ENCODE data around the gene GATAD2B.
A peak's percentile ranks its signal among the peaks of the same experiment; 100 is the strongest.

GATAD2B gene

DNA sequence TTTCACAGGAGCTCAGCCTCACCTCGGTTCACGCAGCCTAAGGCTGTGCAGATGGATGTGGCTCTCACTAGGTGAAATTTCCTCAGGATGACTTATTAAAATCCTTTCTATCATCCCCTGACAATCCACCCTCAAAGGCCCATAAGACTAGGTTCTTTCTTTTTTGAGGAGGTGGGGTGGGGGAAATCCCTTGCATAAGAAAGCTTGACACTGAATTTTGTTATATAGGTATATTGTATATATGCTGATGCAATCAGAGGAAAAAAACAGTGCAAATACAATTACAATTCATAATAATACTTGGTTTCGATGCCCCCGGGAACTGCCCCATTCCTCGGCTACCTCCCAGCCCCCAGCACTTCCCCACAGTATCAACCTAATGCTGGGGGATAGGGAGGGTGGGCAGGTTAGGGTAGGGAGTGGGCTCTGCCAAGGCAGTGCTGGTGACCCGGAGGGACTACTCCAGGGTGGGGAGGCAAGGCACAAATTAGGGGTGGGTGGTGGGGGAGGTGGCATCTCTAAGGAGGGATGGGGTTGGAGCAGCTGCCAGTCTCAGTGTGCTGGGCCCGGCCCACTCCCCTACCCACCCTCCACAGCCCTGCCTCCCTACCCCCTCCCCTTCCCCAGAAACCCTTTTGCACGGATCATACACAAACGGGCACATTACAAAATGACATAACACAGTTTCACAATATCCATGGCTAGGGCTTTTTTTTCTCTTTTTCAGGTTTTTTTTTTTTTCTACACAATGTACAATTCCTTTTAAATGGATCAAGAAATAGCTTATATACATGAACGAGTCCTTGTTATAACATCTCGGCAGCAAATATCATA is 116.7 kb downstream of the GATAD2B start:
- DNase-seq (ENCODE audit: low spot score) = no peak
- POLR2A ChIA-PET (ENCODE audit: low non-redundant PET) = interaction anchor here (0.6 to 0.7 kb wide), 2 partner anchors 115 to 150 kb away, joined by 4 to 8 read pairs; no protein-coding TSS in a partner anchor
- TF ChIP-seq, protein P1, sequence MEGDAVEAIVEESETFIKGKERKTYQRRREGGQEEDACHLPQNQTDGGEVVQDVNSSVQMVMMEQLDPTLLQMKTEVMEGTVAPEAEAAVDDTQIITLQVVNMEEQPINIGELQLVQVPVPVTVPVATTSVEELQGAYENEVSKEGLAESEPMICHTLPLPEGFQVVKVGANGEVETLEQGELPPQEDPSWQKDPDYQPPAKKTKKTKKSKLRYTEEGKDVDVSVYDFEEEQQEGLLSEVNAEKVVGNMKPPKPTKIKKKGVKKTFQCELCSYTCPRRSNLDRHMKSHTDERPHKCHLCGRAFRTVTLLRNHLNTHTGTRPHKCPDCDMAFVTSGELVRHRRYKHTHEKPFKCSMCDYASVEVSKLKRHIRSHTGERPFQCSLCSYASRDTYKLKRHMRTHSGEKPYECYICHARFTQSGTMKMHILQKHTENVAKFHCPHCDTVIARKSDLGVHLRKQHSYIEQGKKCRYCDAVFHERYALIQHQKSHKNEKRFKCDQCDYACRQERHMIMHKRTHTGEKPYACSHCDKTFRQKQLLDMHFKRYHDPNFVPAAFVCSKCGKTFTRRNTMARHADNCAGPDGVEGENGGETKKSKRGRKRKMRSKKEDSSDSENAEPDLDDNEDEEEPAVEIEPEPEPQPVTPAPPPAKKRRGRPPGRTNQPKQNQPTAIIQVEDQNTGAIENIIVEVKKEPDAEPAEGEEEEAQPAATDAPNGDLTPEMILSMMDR (conservative IDR thresholded peaks at IDR 0.05; ENCODE audit: low read depth) = no peak
- H3K27ac ChIP-seq = peak overlapping the region; percentile 67
- CTCF ChIA-PET = no interaction called here

DNA sequence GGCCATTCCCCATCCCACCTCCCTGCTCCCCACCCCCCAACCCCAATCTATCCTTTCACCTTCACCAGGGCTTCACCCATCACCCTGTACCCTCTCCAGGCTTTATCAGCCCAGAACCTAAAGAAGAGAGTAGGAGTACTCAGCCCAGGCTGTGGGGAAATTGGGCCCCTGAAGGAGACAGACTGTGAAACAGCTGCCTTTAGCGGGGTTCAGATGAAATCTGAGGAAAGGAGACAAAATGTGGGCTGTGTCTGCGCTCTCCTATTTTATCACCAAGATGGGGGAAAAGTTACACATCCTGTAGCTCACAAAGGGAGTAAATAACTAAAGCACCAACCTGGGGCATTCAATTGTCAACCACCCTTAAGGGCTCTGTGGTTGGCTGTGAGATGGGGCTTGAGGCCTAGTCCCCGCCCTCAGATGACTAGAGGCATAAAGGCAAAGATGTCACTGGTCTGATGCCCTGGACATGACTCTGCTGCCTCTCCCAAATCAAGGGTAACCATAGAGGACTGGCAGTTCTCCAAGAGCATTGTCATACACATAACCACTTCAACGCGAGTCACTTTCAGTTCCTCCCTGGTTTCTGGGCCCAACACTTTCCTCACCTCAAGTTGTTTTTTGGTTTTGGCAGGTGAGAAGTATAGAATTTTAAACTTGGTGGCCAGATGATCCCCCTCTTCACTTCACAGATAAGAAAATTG is 117.6 kb downstream of the GATAD2B start:
- TF ChIP-seq, protein P1 (conservative IDR thresholded peaks at IDR 0.05; ENCODE audit: low read depth) = no peak
- POLR2A ChIA-PET (ENCODE audit: low non-redundant PET) = interaction anchor here (0.6 kb wide), 1 partner anchor 1683 kb away, joined by 3 read pairs; no protein-coding TSS in a partner anchor
- DNase-seq (ENCODE audit: low spot score) = peak; percentile 55
- peak overlapping the region; percentile 67 for H3K27ac ChIP-seq
- CTCF ChIA-PET = interaction anchor here (0.7 kb wide), 1 partner anchor 187 kb away, joined by 3 read pairs; no protein-coding TSS in a partner anchor

DNA sequence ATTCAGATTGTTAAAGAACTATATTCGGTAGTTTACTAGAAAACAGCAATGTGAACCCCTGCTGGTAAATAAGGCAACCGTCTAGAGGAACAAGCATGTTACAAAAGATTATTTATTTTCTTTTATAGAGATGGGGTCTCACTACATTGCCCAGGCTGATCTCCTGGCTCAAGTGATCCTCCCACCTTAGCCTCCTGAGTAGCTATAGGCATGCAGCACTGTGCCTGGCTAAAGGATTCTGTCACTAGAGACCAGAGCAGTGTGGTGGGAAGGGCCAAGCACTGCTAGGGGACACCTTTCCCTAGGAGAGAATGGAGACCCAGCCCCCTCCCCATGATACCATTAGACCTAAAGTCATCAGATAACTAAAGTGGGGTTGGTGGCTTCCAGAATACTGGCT is 118.7 kb downstream of the GATAD2B start:
- CTCF ChIA-PET = no interaction called here
- H3K27ac ChIP-seq = no peak overlapping the region
- TF ChIP-seq, protein P1 (conservative IDR thresholded peaks at IDR 0.05; ENCODE audit: low read depth) = no peak
- POLR2A ChIA-PET (ENCODE audit: low non-redundant PET) = no interaction called here
- no peak for DNase-seq (ENCODE audit: low spot score)

DNA sequence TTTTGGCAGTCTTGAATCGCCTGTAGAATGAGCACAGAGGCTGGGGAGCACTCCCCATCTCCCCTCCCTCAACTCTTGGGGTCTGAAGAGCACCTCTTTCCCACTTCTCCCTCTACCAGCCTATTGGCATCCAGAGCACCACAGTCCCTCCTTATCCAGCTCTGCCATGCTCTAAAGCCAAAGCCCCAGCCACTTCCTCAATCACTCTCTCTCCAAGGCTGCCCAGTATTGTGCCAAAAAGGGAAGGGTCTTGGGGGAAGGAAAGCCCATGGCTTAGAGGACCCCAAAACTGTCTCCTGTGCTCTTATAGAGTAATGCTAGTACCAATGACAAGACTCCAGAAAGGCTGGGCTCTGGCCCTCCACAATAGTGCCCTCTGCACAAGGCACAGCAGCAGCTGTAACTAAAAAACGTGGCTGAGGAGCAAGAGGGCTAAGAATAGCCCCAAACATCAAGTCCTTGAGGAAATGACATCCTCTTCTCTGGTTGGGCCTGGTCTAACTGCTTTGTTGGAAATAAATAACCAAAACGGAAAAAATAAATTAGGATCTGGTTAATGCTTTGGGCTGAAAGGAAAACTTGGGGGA is 119.2 kb downstream of the GATAD2B start:
- ChIA-PET CTCF (interaction anchor here (0.7 kb wide), 1 partner anchor 1001 kb away, joined by 3 read pairs; no protein-coding TSS in a partner anchor), POLR2A (ENCODE audit: low non-redundant PET) (no interaction called here)
- no peak overlapping the region for H3K27ac ChIP-seq
- DNase-seq (ENCODE audit: low spot score) = no peak
- TF ChIP-seq, protein P1 (conservative IDR thresholded peaks at IDR 0.05; ENCODE audit: low read depth) = no peak

DNA sequence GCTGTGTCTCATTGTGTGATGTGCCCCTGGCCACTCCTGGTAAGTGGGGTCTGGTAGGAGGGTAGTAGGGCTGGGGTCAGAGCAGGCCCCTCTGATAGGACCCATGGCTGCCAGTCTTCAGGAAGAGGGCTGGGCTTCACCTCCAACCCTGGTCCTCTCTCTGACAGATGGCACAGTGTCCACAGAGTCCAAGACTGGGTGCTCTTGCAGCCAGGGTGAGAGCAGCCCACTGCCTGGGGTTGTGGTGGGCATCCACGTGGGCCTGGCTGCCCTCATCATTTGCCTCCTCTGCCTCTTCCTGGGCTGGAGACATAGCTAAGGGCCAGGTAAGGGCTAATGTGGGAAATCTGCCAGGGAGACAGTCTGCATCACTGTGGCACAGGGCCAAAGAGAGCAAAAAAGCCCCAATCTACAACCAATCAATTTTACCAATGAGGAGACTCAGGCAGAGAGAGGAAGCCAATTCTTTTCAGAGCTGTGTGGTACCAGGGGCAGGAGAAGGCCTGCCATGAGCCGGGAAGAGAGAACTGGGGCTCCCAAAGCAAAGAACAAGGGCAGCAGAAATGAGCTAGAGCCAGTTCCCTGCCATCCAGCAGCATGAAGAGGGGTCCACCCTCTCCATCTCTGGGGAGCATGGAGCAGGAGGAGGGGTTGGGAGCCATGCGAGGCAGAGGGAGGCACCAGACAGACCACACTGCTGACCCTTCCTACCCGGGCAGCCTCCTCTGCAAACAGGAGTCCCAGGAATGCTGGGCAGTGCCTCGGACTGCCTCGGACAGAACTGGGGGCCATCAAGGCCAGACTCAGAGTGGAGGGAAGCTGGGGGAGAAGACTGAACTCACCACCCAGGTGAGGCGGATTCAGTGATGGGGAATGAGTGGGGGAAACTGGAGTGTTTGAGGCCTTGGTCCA is 120.7 kb downstream of the GATAD2B start:
- TF ChIP-seq, protein P1 (conservative IDR thresholded peaks at IDR 0.05; ENCODE audit: low read depth) = no peak
- 0 out of 2 replicates have a peak overlapping the region, but pooled peaks have one; percentile 28 for H3K27ac ChIP-seq
- POLR2A ChIA-PET (ENCODE audit: low non-redundant PET) = no interaction called here
- CTCF ChIA-PET = no interaction called here
- DNase-seq (ENCODE audit: low spot score) = no peak

Measured in RWPE1 (cell line).